ENCODE measurements around the gene ABCG2. TPM values are rescaled to one million over a fixed set of nuclear protein-coding genes. Genes with fewer than 3 reads are reported as not detected.

The ABCG2 gene
- polyA plus RNA-seq, 1 donor (not counting 4 experiments of a cell fraction or from before 2014, with no cell fraction given), result 5.3 TPM

DNA sequence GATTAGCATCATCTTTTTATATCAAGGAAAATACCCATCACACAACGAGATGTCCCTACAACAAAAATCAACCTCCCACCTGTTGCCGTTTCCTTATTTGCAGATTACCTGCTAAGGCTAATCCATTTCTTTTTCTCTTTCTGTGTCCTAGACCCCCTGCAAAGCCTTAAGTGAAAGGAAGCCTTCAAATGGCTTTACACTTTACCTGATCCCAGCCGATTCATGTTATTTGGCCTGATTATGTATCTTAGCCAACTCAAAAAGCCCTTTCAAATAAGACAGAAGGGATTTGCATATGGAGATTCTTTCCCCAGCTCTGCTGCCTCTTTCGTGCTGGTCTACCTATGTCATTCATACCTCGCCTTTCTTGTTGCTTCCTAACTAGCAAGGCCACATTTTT is 14.4 kb downstream of the ABCG2 start:
- Histone ChIP-seq H3K4me2 (ENCODE audit: control insufficient read depth, extremely low read depth, insufficient read depth, low read depth, low read length) (peak overlapping the region; percentile 79), H3K4me3 (ENCODE audit: control insufficient read depth in 2 of 3, extremely low read depth in 1 of 3, insufficient read depth in 2 of 3, low read depth in 1 of 3, low read length in 3 of 3) (peak overlapping the region in 2 of 3 experiments; percentile 15), H3K4me1 (ENCODE audit: control insufficient read depth, extremely low read depth, insufficient read depth, low read length) (peaks cover 50% of the 10 kb centered on the region), H3K27ac (ENCODE audit: control insufficient read depth, insufficient read depth, low read length) (peak overlapping the region; percentile 82), H4K20me1 (ENCODE audit: control insufficient read depth, extremely low read depth, insufficient read depth, low read length) (no peaks in the 10 kb centered on the region), H3K9ac (ENCODE audit: control insufficient read depth, extremely low read depth, insufficient read depth, low read length) (peak overlapping the region; percentile 57), H3K36me3 (ENCODE audit: control insufficient read depth in 2 of 2, extremely low read depth in 1 of 2, insufficient read depth in 2 of 2, low read length in 2 of 2) (no peaks in the 10 kb centered on the region), H2AFZ (ENCODE audit: control insufficient read depth, low read length) (peak overlapping the region; percentile 61), H3K9me3 (ENCODE audit: control insufficient read depth, low read depth, low read length) (no peaks in the 10 kb centered on the region), H3K9me1 (ENCODE audit: control insufficient read depth, extremely low read depth, insufficient read depth, low read length) (no peaks in the 10 kb centered on the region), H3K27me3 (ENCODE audit: control insufficient read depth, extremely low read depth, insufficient read depth, low read length) (no peaks in the 10 kb centered on the region), H3K79me2 (ENCODE audit: control insufficient read depth, insufficient read depth, low read length) (no peaks in the 10 kb centered on the region)
- FAIRE-seq (peak; percentile 69), DNase-seq (ENCODE audit: low read depth, low spot score) (no peak)
- TF ChIP-seq EZH2 (IDR thresholded peaks at IDR 0.05; ENCODE audit: low read length), result no peak
- TF ChIP-seq, protein P1, sequence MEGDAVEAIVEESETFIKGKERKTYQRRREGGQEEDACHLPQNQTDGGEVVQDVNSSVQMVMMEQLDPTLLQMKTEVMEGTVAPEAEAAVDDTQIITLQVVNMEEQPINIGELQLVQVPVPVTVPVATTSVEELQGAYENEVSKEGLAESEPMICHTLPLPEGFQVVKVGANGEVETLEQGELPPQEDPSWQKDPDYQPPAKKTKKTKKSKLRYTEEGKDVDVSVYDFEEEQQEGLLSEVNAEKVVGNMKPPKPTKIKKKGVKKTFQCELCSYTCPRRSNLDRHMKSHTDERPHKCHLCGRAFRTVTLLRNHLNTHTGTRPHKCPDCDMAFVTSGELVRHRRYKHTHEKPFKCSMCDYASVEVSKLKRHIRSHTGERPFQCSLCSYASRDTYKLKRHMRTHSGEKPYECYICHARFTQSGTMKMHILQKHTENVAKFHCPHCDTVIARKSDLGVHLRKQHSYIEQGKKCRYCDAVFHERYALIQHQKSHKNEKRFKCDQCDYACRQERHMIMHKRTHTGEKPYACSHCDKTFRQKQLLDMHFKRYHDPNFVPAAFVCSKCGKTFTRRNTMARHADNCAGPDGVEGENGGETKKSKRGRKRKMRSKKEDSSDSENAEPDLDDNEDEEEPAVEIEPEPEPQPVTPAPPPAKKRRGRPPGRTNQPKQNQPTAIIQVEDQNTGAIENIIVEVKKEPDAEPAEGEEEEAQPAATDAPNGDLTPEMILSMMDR (optimal IDR thresholded peaks at IDR 0.05 in 1 of 3, IDR thresholded peaks at IDR 0.05 in 1 of 3, conservative IDR thresholded peaks at IDR 0.05 in 1 of 3; ENCODE audit: extremely low read depth in 1 of 3, insufficient read depth in 2 of 3, low read length in 3 of 3), result no peak
- dilution Hi-C loops (cut with MboI; ENCODE audit: extremely low pct_ligation_motif_present, low sequenced_read_pairs), result no loop called here

DNA sequence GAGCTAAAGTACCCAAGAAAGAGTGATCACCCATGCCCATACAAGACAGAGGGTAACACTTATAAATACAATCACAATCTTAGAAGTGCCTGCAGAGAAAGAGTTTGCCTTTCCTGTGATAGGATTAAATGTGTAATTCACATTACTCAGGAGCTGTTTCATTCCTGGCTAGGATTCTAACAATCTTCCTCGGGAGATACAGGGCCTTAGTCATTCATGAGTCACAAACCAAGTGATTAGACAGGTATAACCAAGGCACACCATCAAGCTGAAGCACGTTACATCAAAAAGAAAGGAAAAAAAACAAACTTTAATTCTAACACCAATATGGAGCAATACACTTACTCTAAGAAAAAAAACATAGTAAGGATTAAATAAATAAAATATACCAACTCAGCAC is 14.9 kb downstream of the ABCG2 start:
- FAIRE-seq, result peak; percentile 90
- dilution Hi-C loops (cut with MboI; ENCODE audit: extremely low pct_ligation_motif_present, low sequenced_read_pairs), result no loop called here
- no peaks in the 10 kb centered on the region for H3K36me3 ChIP-seq (ENCODE audit: control insufficient read depth in 2 of 2, extremely low read depth in 1 of 2, insufficient read depth in 2 of 2, low read length in 2 of 2)
- no peaks in the 10 kb centered on the region for H3K27me3 ChIP-seq (ENCODE audit: control insufficient read depth, extremely low read depth, insufficient read depth, low read length)
- H4K20me1 ChIP-seq (ENCODE audit: control insufficient read depth, extremely low read depth, insufficient read depth, low read length), result no peaks in the 10 kb centered on the region
- H3K79me2 ChIP-seq (ENCODE audit: control insufficient read depth, insufficient read depth, low read length), result no peaks in the 10 kb centered on the region
- H3K9me1 ChIP-seq (ENCODE audit: control insufficient read depth, extremely low read depth, insufficient read depth, low read length), result no peaks in the 10 kb centered on the region
- H3K4me1 ChIP-seq (ENCODE audit: control insufficient read depth, extremely low read depth, insufficient read depth, low read length), result peaks cover 51% of the 10 kb centered on the region
- H2AFZ ChIP-seq (ENCODE audit: control insufficient read depth, low read length), result peak overlapping the region; percentile 74
- peak overlapping the region; percentile 79 for H3K4me2 ChIP-seq (ENCODE audit: control insufficient read depth, extremely low read depth, insufficient read depth, low read depth, low read length)
- peak overlapping the region; percentile 82 for H3K27ac ChIP-seq (ENCODE audit: control insufficient read depth, insufficient read depth, low read length)
- H3K4me3 ChIP-seq (ENCODE audit: control insufficient read depth in 2 of 3, extremely low read depth in 1 of 3, insufficient read depth in 2 of 3, low read depth in 1 of 3, low read length in 3 of 3), result peak overlapping the region in 2 of 3 experiments; percentile 15 to 31
- no peak for DNase-seq (ENCODE audit: low read depth, low spot score)
- H3K9me3 ChIP-seq (ENCODE audit: control insufficient read depth, low read depth, low read length), result no peaks in the 10 kb centered on the region
- H3K9ac ChIP-seq (ENCODE audit: control insufficient read depth, extremely low read depth, insufficient read depth, low read length), result peak overlapping the region; percentile 57
- no peak for TF ChIP-seq EZH2 (IDR thresholded peaks at IDR 0.05; ENCODE audit: low read length)
- TF ChIP-seq, protein P1 (optimal IDR thresholded peaks at IDR 0.05 in 1 of 3, IDR thresholded peaks at IDR 0.05 in 1 of 3, conservative IDR thresholded peaks at IDR 0.05 in 1 of 3; ENCODE audit: extremely low read depth in 1 of 3, insufficient read depth in 2 of 3, low read length in 3 of 3), result no peak

All from keratinocyte (primary cell).